Mesenchymal stem cell (in vitro differentiated cells and primary cell): Measurements from ENCODE around the gene GRAMD4.

Experiments used
- DNase-seq: peaks from one replicate; pipeline ENCODE4 v3.0.0-alpha.2; 2013
- H2AFZ ChIP-seq: one replicate; pipeline ENCODE4 v1.6.1; 2013; ENCODE audit warnings: low read depth, mild to moderate bottlenecking, control low read depth, inconsistent platforms, low read length, moderate library complexity
- H2AK5ac ChIP-seq: 2 replicates; pipeline ENCODE4 v1.6.1; 2013; ENCODE audit warnings: low read length, moderate library complexity, mild to moderate bottlenecking, inconsistent platforms; ENCODE audit not compliant: severe bottlenecking
- H2BK120ac ChIP-seq: one replicate; pipeline ENCODE4 v1.6.1; 2013; ENCODE audit warnings: low read depth, mild to moderate bottlenecking, inconsistent platforms, low read length, moderate library complexity
- H2BK12ac ChIP-seq, 2 experiments: one replicate each; pipeline ENCODE4 v1.6.1; 2013; ENCODE audit warnings: inconsistent platforms in 2 of 2, low read length in 2 of 2, mild to moderate bottlenecking in 2 of 2, moderate library complexity in 2 of 2, control low read depth in 1 of 2
- H2BK15ac ChIP-seq: one replicate; pipeline ENCODE4 v1.6.1; 2013; ENCODE audit warnings: mild to moderate bottlenecking, low read depth, inconsistent platforms; ENCODE audit not compliant: poor library complexity, severe bottlenecking
- H2BK5ac ChIP-seq: 2 replicates; pipeline ENCODE4 v1.6.1; 2013; ENCODE audit warnings: low read depth, mild to moderate bottlenecking, low read length, control low read depth, inconsistent platforms; ENCODE audit not compliant: poor library complexity, severe bottlenecking
- H3K14ac ChIP-seq, 2 experiments: one replicate each; pipeline ENCODE4 v1.6.1; 2013; ENCODE audit warnings: inconsistent platforms in 2 of 2, low read length in 2 of 2, control low read depth in 1 of 2, mild to moderate bottlenecking in 1 of 2, moderate library complexity in 1 of 2
- H3K18ac ChIP-seq, 2 experiments: one replicate each; pipeline ENCODE4 v1.6.1; 2013; ENCODE audit warnings: inconsistent platforms in 2 of 2, low read length in 2 of 2, control low read depth in 1 of 2, low read depth in 1 of 2, mild to moderate bottlenecking in 1 of 2
- H3K23ac ChIP-seq, 2 experiments: one replicate each; pipeline ENCODE4 v1.6.1; 2013; ENCODE audit warnings: inconsistent platforms in 2 of 2, low read length in 2 of 2, mild to moderate bottlenecking in 2 of 2, moderate library complexity in 2 of 2, control low read depth in 1 of 2
- H3K27ac ChIP-seq: 2 replicates; pipeline ENCODE4 v1.5.1; 2013; ENCODE audit warnings: mild to moderate bottlenecking, moderate library complexity, low read length, control low read depth, inconsistent platforms; ENCODE audit not compliant: poor library complexity, severe bottlenecking
- H3K27me3 ChIP-seq, 2 experiments: 2 replicates each; pipeline versions ENCODE4 v1.6.1 to v1.7.0; 2013; ENCODE audit warnings: low read length in 2 of 2, mild to moderate bottlenecking in 2 of 2, moderate library complexity in 2 of 2, control low read depth in 1 of 2, inconsistent platforms in 1 of 2; ENCODE audit not compliant: control insufficient read depth in 1 of 2, insufficient read depth in 1 of 2
- H3K36me3 ChIP-seq, 2 experiments: 2 replicates each; pipeline versions ENCODE4 v1.6.1 to v1.7.0; 2013; ENCODE audit warnings: low read length in 2 of 2, control low read depth in 1 of 2, inconsistent platforms in 1 of 2, low read depth in 1 of 2, mild to moderate bottlenecking in 1 of 2; ENCODE audit not compliant: insufficient read depth in 2 of 2, control insufficient read depth in 1 of 2
- H3K4ac ChIP-seq, 2 experiments: one replicate each; pipeline ENCODE4 v1.6.1; 2013; ENCODE audit warnings: inconsistent platforms in 2 of 2, low read length in 2 of 2, mild to moderate bottlenecking in 2 of 2, moderate library complexity in 2 of 2, control low read depth in 1 of 2, low read depth in 1 of 2
- H3K4me1 ChIP-seq: 2 replicates; pipeline ENCODE4 v1.6.1; 2013; ENCODE audit warnings: low read depth, low read length, control low read depth; ENCODE audit not compliant: control insufficient read depth, insufficient read depth
- H3K4me2 ChIP-seq: 2 replicates; pipeline ENCODE4 v1.6.1; 2013; ENCODE audit warnings: low read length, mild to moderate bottlenecking, inconsistent platforms; ENCODE audit not compliant: poor library complexity, severe bottlenecking
- H3K4me3 ChIP-seq, 2 experiments: 2 replicates each; pipeline versions ENCODE4 v1.5.1 to v1.7.0; 2013; ENCODE audit warnings: low read length in 2 of 2, mild to moderate bottlenecking in 2 of 2, control low read depth in 1 of 2, low read depth in 1 of 2; ENCODE audit not compliant: insufficient read depth in 1 of 2
- H3K79me1 ChIP-seq: replicated peaks from 2 replicates; pipeline ENCODE4 v1.6.1; 2013; ENCODE audit warnings: mild to moderate bottlenecking, control low read depth, low read length, inconsistent platforms; ENCODE audit not compliant: poor library complexity, severe bottlenecking
- H3K9ac ChIP-seq: 2 replicates; pipeline ENCODE4 v1.7.0; 2013; ENCODE audit warnings: mild to moderate bottlenecking, low read length, moderate library complexity
- H3K9me3 ChIP-seq: 2 replicates; pipeline ENCODE4 v1.7.0; 2013; ENCODE audit warnings: mild to moderate bottlenecking, low read length; ENCODE audit not compliant: control insufficient read depth
- H4K8ac ChIP-seq: one replicate; pipeline ENCODE4 v1.6.1; 2013; ENCODE audit warnings: inconsistent platforms, mild to moderate bottlenecking, low read length, moderate library complexity
- H4K91ac ChIP-seq: one replicate; pipeline ENCODE4 v1.6.1; 2013; ENCODE audit warnings: mild to moderate bottlenecking, low read length, inconsistent platforms
- WGBS: methylation state at CpG from one replicate; pipeline ENCODE4 v1.1.7; 2013; ENCODE audit warnings: mixed read lengths; 5-methylcytosine and 5-hydroxymethylcytosine counted together

Gene GRAMD4

GRCh38 chr22:46584081-46584921, 35.9 kb upstream of the GRAMD4 start:
- H4K91ac ChIP-seq: no peak overlapping the region
- no peak overlapping the region for H4K8ac ChIP-seq
- H3K4me1 ChIP-seq: peaks cover 64% of the 10 kb centered on the region
- H2BK15ac ChIP-seq: no peak overlapping the region
- peaks cover 42% of the 10 kb centered on the region for H3K79me1 ChIP-seq
- H3K18ac ChIP-seq: no peak overlapping the region
- no peaks in the 10 kb centered on the region for H3K9me3 ChIP-seq
- H3K23ac ChIP-seq: no peak overlapping the region
- H2AFZ ChIP-seq: no peak overlapping the region
- peaks cover 0 to 4% of the 10 kb centered on the region in 2 experiments for H3K36me3 ChIP-seq
- no peak overlapping the region for H2BK5ac ChIP-seq
- H3K9ac ChIP-seq: peak overlapping the region; percentile 73
- H3K14ac ChIP-seq: no peak overlapping the region
- no peak overlapping the region for H2BK12ac ChIP-seq
- DNase-seq: peak; percentile 29
- H3K4me2 ChIP-seq: peak overlapping the region; percentile 58
- peak overlapping the region; percentile 6 for H2AK5ac ChIP-seq
- no peak overlapping the region for H3K4ac ChIP-seq
- H3K27me3 ChIP-seq: peaks cover 0 to 2% of the 10 kb centered on the region in 2 experiments
- H2BK120ac ChIP-seq: no peak overlapping the region
- peak overlapping the region; percentile 17 for H3K27ac ChIP-seq
- peak overlapping the region; percentile 9 to 62 for H3K4me3 ChIP-seq
- 67% methylated on average over 40 of the region's 43 CpGs for WGBS

- Histone ChIP-seq H3K27me3 (peaks cover 0 to 2% of the 10 kb centered on the region in 2 experiments), H2BK12ac (no peak overlapping the region), H2AFZ (no peak overlapping the region), H3K9me3 (no peaks in the 10 kb centered on the region), H3K9ac (no peak overlapping the region), H3K36me3 (peaks cover 0 to 4% of the 10 kb centered on the region in 2 experiments), H3K27ac (no peak overlapping the region), H4K8ac (no peak overlapping the region), H3K4me1 (peaks cover 64% of the 10 kb centered on the region), H4K91ac (no peak overlapping the region), H2AK5ac (peak overlapping the region; percentile 10), H3K4ac (no peak overlapping the region), H3K79me1 (peaks cover 54% of the 10 kb centered on the region), H3K4me2 (no peak overlapping the region), H2BK5ac (no peak overlapping the region), H3K18ac (no peak overlapping the region), H3K14ac (no peak overlapping the region), H2BK120ac (no peak overlapping the region), H3K23ac (no peak overlapping the region), H3K4me3 (no peak overlapping the region), H2BK15ac (no peak overlapping the region)
- DNase-seq: no peak
- WGBS: 92% methylated on average over 19 of the region's 19 CpGs
Observed at GRCh38 chr22:46585340-46586122, 34.7 kb upstream of the GRAMD4 start.

GRCh38 chr22:46586123-46586519, 34.1 kb upstream of the GRAMD4 start:
- Histone ChIP-seq H3K9ac (no peak overlapping the region), H2BK15ac (no peak overlapping the region), H3K4me2 (no peak overlapping the region), H3K23ac (no peak overlapping the region), H2BK5ac (no peak overlapping the region), H3K79me1 (peaks cover 53% of the 10 kb centered on the region), H2AK5ac (no peak overlapping the region), H2BK120ac (no peak overlapping the region), H3K4me3 (no peak overlapping the region), H2BK12ac (no peak overlapping the region), H4K8ac (no peak overlapping the region), H3K4me1 (peaks cover 62% of the 10 kb centered on the region), H3K9me3 (no peaks in the 10 kb centered on the region), H4K91ac (no peak overlapping the region), H3K27ac (no peak overlapping the region), H3K36me3 (peaks cover 0 to 4% of the 10 kb centered on the region in 2 experiments), H2AFZ (no peak overlapping the region), H3K14ac (no peak overlapping the region), H3K27me3 (peaks cover 0 to 2% of the 10 kb centered on the region in 2 experiments), H3K4ac (no peak overlapping the region), H3K18ac (no peak overlapping the region)
- 63% methylated on average over 6 of the region's 12 CpGs for WGBS
- DNase-seq: no peak

- Histone ChIP-seq H3K4me1 (peaks cover 62% of the 10 kb centered on the region), H3K9me3 (no peaks in the 10 kb centered on the region), H2BK12ac (no peak overlapping the region), H4K8ac (no peak overlapping the region), H3K27me3 (peaks cover 0 to 2% of the 10 kb centered on the region in 2 experiments), H2AFZ (no peak overlapping the region), H2BK120ac (no peak overlapping the region), H3K4ac (no peak overlapping the region), H3K9ac (no peak overlapping the region), H3K14ac (no peak overlapping the region), H3K36me3 (peaks cover 0 to 4% of the 10 kb centered on the region in 2 experiments), H3K27ac (no peak overlapping the region), H2AK5ac (no peak overlapping the region), H2BK15ac (peak overlapping the region; percentile 52), H2BK5ac (no peak overlapping the region), H3K4me3 (no peak overlapping the region), H3K23ac (no peak overlapping the region), H4K91ac (peak overlapping the region; percentile 32), H3K79me1 (peaks cover 49% of the 10 kb centered on the region), H3K4me2 (no peak overlapping the region), H3K18ac (no peak overlapping the region)
- no peak for DNase-seq
- 85% methylated on average over 12 of the region's 12 CpGs for WGBS
Observed at GRCh38 chr22:46586531-46587011, 33.6 kb upstream of the GRAMD4 start.
